ENCODE measurements around the gene MARS1. TPM values are rescaled to one million over a fixed set of nuclear protein-coding genes. Genes with fewer than 3 reads are reported as not detected.
A peak's percentile ranks its signal among the peaks of the same experiment; 100 is the strongest.

The MARS1 gene
- total and polyA plus RNA-seq, 8 donors, result 35.1 to 1,821 (median 61.7) TPM

DNA sequence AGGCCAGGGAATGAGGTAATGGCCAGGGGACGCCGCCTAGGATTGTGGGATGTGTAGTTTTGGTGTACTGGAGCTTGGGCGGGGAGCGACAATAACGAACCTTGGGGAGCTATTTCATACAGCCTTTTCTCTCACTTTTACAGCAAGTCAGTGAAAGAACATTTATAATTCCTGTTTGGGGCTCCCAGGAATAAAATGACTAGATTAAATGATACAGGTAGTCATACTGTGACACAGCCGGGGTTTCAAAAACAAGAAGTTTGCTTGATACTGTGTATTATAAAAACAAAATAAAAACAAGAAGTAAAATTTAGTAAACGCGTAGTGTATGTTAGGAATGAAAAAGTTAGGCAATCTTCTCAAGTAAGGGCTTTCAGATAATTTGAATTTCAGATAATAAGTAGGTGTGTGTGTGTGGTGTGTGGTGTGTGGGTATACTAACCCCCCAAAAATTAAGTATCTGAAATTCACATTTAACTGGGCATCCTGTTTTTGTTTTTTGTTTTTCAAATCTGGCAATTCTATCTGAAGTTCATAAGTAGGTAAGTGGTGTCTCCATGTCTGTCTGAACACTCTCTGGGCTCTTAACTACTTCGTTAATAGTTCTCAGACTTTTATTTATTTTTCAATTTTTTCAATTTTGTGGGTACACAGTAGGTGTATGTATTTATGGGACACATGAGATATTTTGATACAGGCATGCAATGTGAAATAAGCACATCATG, 59.6 kb downstream of the MARS1 start:
- TF ChIP-seq POLR2AphosphoS5 (IDR thresholded peaks at IDR 0.05) (peak in 1 of 3 donors; percentile 22), EP300 (IDR thresholded peaks at IDR 0.05) (no peak)
- intact Hi-C loops (cut with DNase I; ENCODE audit: low total_unique reads), result no loop called here
- peak overlapping the region in 4 of 5 donors; percentile 93 to 98 (median 96) for H3K27ac ChIP-seq
- no peak for DNase-seq
- H3K9me3 ChIP-seq, result no peaks in the 10 kb centered on the region
- H3K4me3 ChIP-seq, result peak overlapping the region; percentile 86 to 100 (median 96)
- H3K4me1 ChIP-seq, result peaks cover 14 to 50% (median 35%) of the 10 kb centered on the region in 4 donors
- peaks cover 0 to 32% (median 25%) of the 10 kb centered on the region in 3 donors for H3K27me3 ChIP-seq
- WGBS, 5 donors, result 18 to 24% (median 20%) methylated on average over 9 of the region's 9 CpGs
- peaks cover 0 to 5% (median 4%) of the 10 kb centered on the region in 4 donors for H3K36me3 ChIP-seq

DNA sequence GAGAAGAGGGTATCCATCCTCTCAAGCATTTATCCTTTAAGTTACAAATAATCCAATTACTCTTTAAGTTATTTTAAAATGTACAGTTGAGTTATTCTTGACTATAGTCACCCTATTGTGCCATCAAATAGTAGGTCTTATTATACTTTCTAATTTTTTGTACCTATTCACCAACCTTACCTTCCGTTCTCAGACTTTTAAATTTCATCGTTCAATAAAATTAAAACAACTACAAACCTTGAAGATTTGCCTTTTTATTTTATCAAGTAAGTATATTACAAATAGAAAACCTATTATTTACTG, 60.1 kb downstream of the MARS1 start:
- H3K27me3 ChIP-seq, result peaks cover 0 to 32% (median 25%) of the 10 kb centered on the region in 3 donors
- no peak for TF ChIP-seq POLR2AphosphoS5 (IDR thresholded peaks at IDR 0.05)
- TF ChIP-seq, protein P1, sequence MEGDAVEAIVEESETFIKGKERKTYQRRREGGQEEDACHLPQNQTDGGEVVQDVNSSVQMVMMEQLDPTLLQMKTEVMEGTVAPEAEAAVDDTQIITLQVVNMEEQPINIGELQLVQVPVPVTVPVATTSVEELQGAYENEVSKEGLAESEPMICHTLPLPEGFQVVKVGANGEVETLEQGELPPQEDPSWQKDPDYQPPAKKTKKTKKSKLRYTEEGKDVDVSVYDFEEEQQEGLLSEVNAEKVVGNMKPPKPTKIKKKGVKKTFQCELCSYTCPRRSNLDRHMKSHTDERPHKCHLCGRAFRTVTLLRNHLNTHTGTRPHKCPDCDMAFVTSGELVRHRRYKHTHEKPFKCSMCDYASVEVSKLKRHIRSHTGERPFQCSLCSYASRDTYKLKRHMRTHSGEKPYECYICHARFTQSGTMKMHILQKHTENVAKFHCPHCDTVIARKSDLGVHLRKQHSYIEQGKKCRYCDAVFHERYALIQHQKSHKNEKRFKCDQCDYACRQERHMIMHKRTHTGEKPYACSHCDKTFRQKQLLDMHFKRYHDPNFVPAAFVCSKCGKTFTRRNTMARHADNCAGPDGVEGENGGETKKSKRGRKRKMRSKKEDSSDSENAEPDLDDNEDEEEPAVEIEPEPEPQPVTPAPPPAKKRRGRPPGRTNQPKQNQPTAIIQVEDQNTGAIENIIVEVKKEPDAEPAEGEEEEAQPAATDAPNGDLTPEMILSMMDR (IDR thresholded peaks at IDR 0.05), result no peak
- TF ChIP-seq EP300 (IDR thresholded peaks at IDR 0.05), result no peak
- TF ChIP-seq POLR2A (IDR thresholded peaks at IDR 0.05), result no peak
- 90 to 98% (median 95%) methylated on average over 2 of the region's 2 CpGs for WGBS, 5 donors
- H3K4me1 ChIP-seq, result peaks cover 14 to 50% (median 35%) of the 10 kb centered on the region in 4 donors
- H3K4me3 ChIP-seq, result no peak overlapping the region
- intact Hi-C loops (cut with DNase I; ENCODE audit: low total_unique reads), result no loop called here
- DNase-seq, result no peak
- H3K27ac ChIP-seq, result no peak overlapping the region
- no peaks in the 10 kb centered on the region for H3K36me3 ChIP-seq
- no peaks in the 10 kb centered on the region for H3K9me3 ChIP-seq

DNA sequence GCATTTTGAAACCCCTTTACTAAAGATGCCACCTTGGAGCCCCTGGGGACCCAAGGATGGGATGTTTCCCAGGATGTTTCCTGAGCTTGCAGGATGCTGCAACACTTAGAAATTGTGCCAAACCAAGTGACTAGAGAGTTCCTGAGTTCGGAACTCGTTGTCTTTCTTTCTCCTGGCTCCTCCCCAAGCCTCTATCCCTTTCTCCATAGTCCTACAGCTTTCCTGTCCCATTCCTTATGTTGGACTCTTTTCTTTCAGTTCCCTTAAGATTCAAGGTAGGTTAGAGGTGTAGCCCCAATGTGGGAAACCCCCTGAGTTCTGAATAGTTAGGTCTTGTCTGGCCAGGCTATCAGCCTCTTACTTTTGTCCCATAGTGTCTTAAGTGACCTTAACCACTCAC, 60.6 kb downstream of the MARS1 start:
- Histone ChIP-seq H3K27ac (no peak overlapping the region), H3K36me3 (no peaks in the 10 kb centered on the region), H3K27me3 (peaks cover 0 to 32% (median 29%) of the 10 kb centered on the region in 3 donors), H3K4me3 (no peak overlapping the region), H3K9me3 (no peaks in the 10 kb centered on the region), H3K4me1 (peaks cover 14 to 48% (median 35%) of the 10 kb centered on the region in 4 donors)
- 40 to 63% (median 50%) methylated on average over 2 of the region's 2 CpGs for WGBS, 5 donors
- TF ChIP-seq POLR2A (IDR thresholded peaks at IDR 0.05), result no peak
- TF ChIP-seq EP300 (IDR thresholded peaks at IDR 0.05), result no peak
- TF ChIP-seq POLR2AphosphoS5 (IDR thresholded peaks at IDR 0.05), result no peak
- TF ChIP-seq, protein P1 (IDR thresholded peaks at IDR 0.05), result no peak
- no peak for DNase-seq
- intact Hi-C loops (cut with DNase I; ENCODE audit: low total_unique reads), result no loop called here

DNA sequence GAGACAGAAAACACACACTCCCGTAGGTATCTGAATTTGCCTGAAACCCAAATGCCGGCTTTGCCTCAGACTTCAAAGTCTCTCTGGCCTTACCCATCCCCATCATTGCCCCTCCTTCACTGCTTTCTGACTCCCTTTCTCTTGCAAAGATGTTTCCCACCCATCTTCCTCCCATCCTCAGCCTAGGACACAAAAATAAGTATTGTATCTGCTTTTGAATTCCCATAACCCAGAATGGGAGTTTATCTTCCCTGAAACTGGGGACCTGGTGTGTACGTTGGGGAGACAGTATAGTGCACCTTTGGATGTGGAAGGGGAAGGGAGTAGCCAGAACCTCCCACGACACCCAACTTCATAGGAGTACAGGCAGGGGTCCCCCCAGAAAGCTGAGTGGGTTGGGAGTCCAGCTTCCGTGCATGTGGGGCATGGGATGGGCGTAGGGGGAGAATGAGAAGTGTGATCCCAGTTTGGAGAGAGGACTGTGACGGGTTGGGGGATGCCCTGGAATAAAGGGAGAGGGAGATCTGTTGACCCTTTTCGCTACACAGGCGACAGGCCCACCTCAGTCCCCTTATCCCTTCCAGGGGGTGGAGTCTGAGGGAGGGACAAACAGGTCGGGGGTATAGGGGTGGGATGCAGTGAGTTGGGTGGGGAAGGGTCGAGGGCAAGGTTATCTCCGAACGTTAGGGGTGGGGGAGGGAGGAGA, 61.5 kb downstream of the MARS1 start:
- TF ChIP-seq, protein P1 (IDR thresholded peaks at IDR 0.05), result peak in 1 of 7 experiments; percentile 11
- no peak for TF ChIP-seq POLR2AphosphoS5 (IDR thresholded peaks at IDR 0.05)
- intact Hi-C loops (cut with DNase I; ENCODE audit: low total_unique reads), result no loop called here
- DNase-seq, result no peak
- Histone ChIP-seq H3K4me3 (peak overlapping the region; percentile 44 to 56 (median 52)), H3K27ac (no peak overlapping the region), H3K36me3 (no peaks in the 10 kb centered on the region), H3K4me1 (peaks cover 14 to 40% (median 31%) of the 10 kb centered on the region in 4 donors), H3K27me3 (peaks cover 0 to 32% (median 29%) of the 10 kb centered on the region in 3 donors), H3K9me3 (no peaks in the 10 kb centered on the region)
- WGBS, 5 donors, result 31 to 40% (median 38%) methylated on average over 12 to 13 of the region's 13 CpGs

Data from stomach (tissue), 9 donors.